K562 (cell line): ENCODE data around the gene MYBL2. TPM values are rescaled to one million over a fixed set of nuclear protein-coding genes. Genes with fewer than 3 reads are reported as not detected.
"Not testable (repeated sequence)": the region's sequence is repeated elsewhere in the genome, so short reads cannot be mapped to it uniquely, and the experiment has no call there.

Experiments used
- ATAC-seq: fragments of 200-7000 bp; cut with Tn5 transposase; 3 replicates; pipeline ENCODE4 v1.9.1; 2020; ENCODE audit warnings: moderate library complexity
- BruUV-seq: library from RNA; stranded (reverse); fragments of 400-500 nt; replicated peaks from 2 replicates; lab custom pipeline; 2021; lab: Mats Ljungman, UMichigan
- CTCF ChIA-PET: fragments of 300-600 bp; formaldehyde crosslinking; extraction: SDS; loops from one replicate; lab custom pipeline; 2021; ENCODE audit warnings: low intra/inter-chr PET ratio; lab: Yijun Ruan, JAX
- POLR2A ChIA-PET: fragments of 300-600, 350-650 bp; sonication (Branson Sonifier 250); formaldehyde crosslinking; extraction: SDS; loops from one replicate; lab custom pipeline; 2021; ENCODE audit warnings: antibody characterized with exemption, inconsistent platforms; lab: Yijun Ruan, JAX
- DNase-seq, 4 experiments: peaks; one replicate each; pipeline versions ENCODE4 v3.0.0 to v3.0.0-alpha.2; 2011 to 2018; ENCODE audit warnings: low spot score in 3 of 4, mixed read lengths in 3 of 4; ENCODE audit errors: extremely low read depth in 1 of 4
- FAIRE-seq: peaks from 2 replicates; lab custom pipeline; 2011; peaks lifted over from hg19 to GRCh38; lab: Jason Lieb, UNC
- H2AFZ ChIP-seq: 2 replicates; pipeline ENCODE4 v1.6.0; 2011; ENCODE audit warnings: low read depth, low read length, control low read depth, inconsistent platforms
- H3K27ac ChIP-seq: fragments of 200-600 bp; 3 replicates; pipeline ENCODE4 v1.8.0; 2011; ENCODE audit warnings: low read depth, mild to moderate bottlenecking, control low read depth, inconsistent platforms, low read length, moderate library complexity, mixed read lengths; ENCODE audit errors: extremely low read depth
- H3K27me3 ChIP-seq, 2 experiments: fragments of 300-600 bp in 1 of 2; 2 replicates in 1 of 2; 3 replicates in 1 of 2; pipeline versions ENCODE4 v1.6.0 to v1.8.0; 2011; ENCODE audit warnings: inconsistent platforms in 2 of 2, low read length in 2 of 2, mild to moderate bottlenecking in 1 of 2, mixed read lengths in 1 of 2, moderate library complexity in 1 of 2; ENCODE audit not compliant: control insufficient read depth in 2 of 2, insufficient read depth in 2 of 2
- H3K36me3 ChIP-seq: fragments of 300-600 bp; 3 replicates; pipeline ENCODE4 v1.8.0; 2011; ENCODE audit warnings: mild to moderate bottlenecking, low read length, inconsistent platforms; ENCODE audit not compliant: control insufficient read depth, insufficient read depth
- H3K4me1 ChIP-seq, 2 experiments: fragments of 200-600 bp in 1 of 2; replicated peaks in 1 of 2; 2 replicates in 1 of 2; 3 replicates in 1 of 2; pipeline versions ENCODE4 v1.5.1 to v1.8.0; 2011; ENCODE audit warnings: inconsistent platforms in 2 of 2, low read length in 2 of 2, mild to moderate bottlenecking in 1 of 2, mixed read lengths in 1 of 2, moderate library complexity in 1 of 2; ENCODE audit not compliant: control insufficient read depth in 2 of 2, insufficient read depth in 2 of 2
- H3K4me2 ChIP-seq: 2 replicates; pipeline ENCODE4 v1.6.1; 2011; ENCODE audit warnings: low read length, control low read depth, inconsistent platforms, mixed read lengths; ENCODE audit not compliant: insufficient read depth
- H3K4me3 ChIP-seq: fragments of 200-600 bp; sonication (generic), shearing (Covaris generic); 2 replicates; pipeline ENCODE4 v1.5.1; 2016; ENCODE audit warnings: control low read depth, inconsistent platforms
- H3K79me2 ChIP-seq: fragments of 200-600 bp; 3 replicates; pipeline ENCODE4 v1.8.0; 2011; ENCODE audit warnings: low read length, inconsistent platforms; ENCODE audit not compliant: control insufficient read depth, insufficient read depth
- H3K9ac ChIP-seq, 2 experiments: 2 replicates each; pipeline versions ENCODE4 v1.6.0 to v1.6.1; 2011; ENCODE audit warnings: low read depth in 2 of 2, low read length in 2 of 2, control low read depth in 1 of 2, inconsistent platforms in 1 of 2, mild to moderate bottlenecking in 1 of 2, mixed read lengths in 1 of 2; ENCODE audit not compliant: insufficient read depth in 1 of 2
- H3K9me1 ChIP-seq: one replicate; pipeline ENCODE4 v1.6.0; 2011; ENCODE audit warnings: inconsistent platforms, mild to moderate bottlenecking, low read length, moderate library complexity; ENCODE audit not compliant: control insufficient read depth, insufficient read depth
- H3K9me3 ChIP-seq: replicated peaks from 2 replicates; pipeline ENCODE4 v1.5.1; 2011; ENCODE audit warnings: low read depth, low read length, inconsistent platforms; ENCODE audit not compliant: control insufficient read depth, insufficient read depth
- H4K20me1 ChIP-seq: replicated peaks from 2 replicates; pipeline ENCODE4 v1.6.1; 2011; ENCODE audit warnings: low read length, inconsistent platforms, mixed read lengths; ENCODE audit not compliant: control insufficient read depth, insufficient read depth
- ETS2 ChIP-seq: IDR thresholded peaks from 2 replicates; pipeline ENCODE4 v1.6.1; 2016; ENCODE audit warnings: borderline replicate concordance, missing genetic modification characterization, mild to moderate bottlenecking, moderate library complexity, missing compliant biosample characterization; ENCODE audit not compliant: poor library complexity, severe bottlenecking
- FOXO4 ChIP-seq: fragments of 450-650 bp; formaldehyde crosslinking; IDR thresholded peaks from 2 replicates; pipeline ENCODE4 v1.4.0; 2020; ENCODE audit warnings: mild to moderate bottlenecking, moderate library complexity
- NBN ChIP-seq: fragments of 450-650 bp; IDR thresholded peaks from 2 replicates; pipeline ENCODE4 v1.6.1; 2016; ENCODE audit warnings: low read depth, mild to moderate bottlenecking
- SETDB1 ChIP-seq: IDR thresholded peaks from one replicate; pipeline ENCODE4 v1.6.1; 2012; ENCODE audit warnings: low read length, control low read depth, inconsistent platforms
- ZNF212 ChIP-seq: fragments of 450-650 bp; formaldehyde crosslinking; IDR thresholded peaks from 2 replicates; pipeline ENCODE4 v1.4.0; 2020; ENCODE audit warnings: mild to moderate bottlenecking
- WGBS: fragments of 100-300 bp; shearing (Covaris generic); methylation state at CpG from one replicate; pipeline ENCODE4 v1.1.6; 2016; ENCODE audit warnings: low coverage, mixed read lengths; ENCODE audit not compliant: insufficient coverage; ENCODE audit errors: missing lambda C conversion rate; 5-methylcytosine and 5-hydroxymethylcytosine counted together
- in situ Hi-C: fragments of 300-500 bp; cut with MboI; formaldehyde crosslinking; loops from 4 replicates; pipeline ENCODE4 v1.15.0; 2018; ENCODE audit warnings: inconsistent platforms, mixed read lengths
- intact Hi-C: fragments of 100-400 bp; cut with micrococcal nuclease; formaldehyde crosslinking; loops from 2 replicates; pipeline ENCODE4 v1.14.2; 2022
- polyA plus RNA-seq, 8 experiments: library from polyadenylated mRNA; depleted of rRNA in 4 of 8; stranded (reverse) in 5 of 8; unstranded in 3 of 8; fragments of >200 nt; fragmentation: Nextera tagmentation in 2 of 8; fragmentation: Illumina TruSeq in 1 of 8; extraction: Ambion mirVana in 2 of 8; extraction: Trizol in 1 of 8; gene quantifications; 2 replicates each; pipeline versions ENCODE4 v1.2.1 to v1.2.3, GENCODE V29; 2011 to 2014; ENCODE audit warnings: inconsistent platforms in 1 of 8, missing spikeins in 1 of 8
- total RNA-seq, 7 experiments: library from RNA; depleted of rRNA in 6 of 7; stranded (reverse); fragments of >200 nt in 6 of 7; fragmentation: Illumina TruSeq in 2 of 7; extraction: Trizol in 2 of 7; gene quantifications; 2 replicates each; pipeline versions ENCODE4 v1.2.1 to v1.2.3, GENCODE V29; 2011 to 2021; ENCODE audit warnings: low replicate concordance in 1 of 7
- TF ChIP-seq, protein P1 (sequence below): IDR thresholded peaks from 2 replicates; pipeline ENCODE4 v1.6.1; 2012; ENCODE audit warnings: low read depth, low read length, improper control_type of control experiment, borderline replicate concordance

Gene MYBL2
- total and polyA plus RNA-seq, 9 of the 15 experiments (the other 6 are each of a cell fraction or from before 2014, with no cell fraction given): 4.4 to 169 (median 52.5) TPM

DNA sequence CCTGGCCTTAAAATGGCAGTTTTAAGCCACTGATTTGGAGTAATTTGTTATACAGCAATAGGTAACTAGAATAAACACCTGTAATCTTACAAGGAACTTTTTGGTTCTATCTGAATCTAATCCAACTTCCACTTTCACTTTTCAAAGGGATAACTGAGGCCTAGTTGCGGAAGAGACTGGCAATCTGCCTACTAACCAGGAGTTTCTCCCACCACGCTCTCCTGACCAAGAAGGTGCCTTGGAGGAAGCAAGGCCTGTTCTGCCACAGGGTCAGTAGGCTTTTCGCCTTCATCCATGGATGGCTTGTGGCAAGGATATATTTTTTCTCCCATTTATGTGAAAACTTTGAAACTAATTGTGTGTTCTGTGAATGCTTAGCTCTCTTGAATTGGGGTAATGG, 12.9 kb upstream of the MYBL2 start:
- H3K36me3 ChIP-seq: no peaks in the 10 kb centered on the region
- H3K4me1 ChIP-seq: peaks cover 6 to 15% of the 10 kb centered on the region in 2 experiments; a peak in 3 of 5 replicates
- TF ChIP-seq SETDB1 (no peak), FOXO4 (CRISPR knock-in tag) (no peak), ETS2 (tag) (no peak), ZNF212 (no peak), NBN (no peak)
- TF ChIP-seq, protein P1, sequence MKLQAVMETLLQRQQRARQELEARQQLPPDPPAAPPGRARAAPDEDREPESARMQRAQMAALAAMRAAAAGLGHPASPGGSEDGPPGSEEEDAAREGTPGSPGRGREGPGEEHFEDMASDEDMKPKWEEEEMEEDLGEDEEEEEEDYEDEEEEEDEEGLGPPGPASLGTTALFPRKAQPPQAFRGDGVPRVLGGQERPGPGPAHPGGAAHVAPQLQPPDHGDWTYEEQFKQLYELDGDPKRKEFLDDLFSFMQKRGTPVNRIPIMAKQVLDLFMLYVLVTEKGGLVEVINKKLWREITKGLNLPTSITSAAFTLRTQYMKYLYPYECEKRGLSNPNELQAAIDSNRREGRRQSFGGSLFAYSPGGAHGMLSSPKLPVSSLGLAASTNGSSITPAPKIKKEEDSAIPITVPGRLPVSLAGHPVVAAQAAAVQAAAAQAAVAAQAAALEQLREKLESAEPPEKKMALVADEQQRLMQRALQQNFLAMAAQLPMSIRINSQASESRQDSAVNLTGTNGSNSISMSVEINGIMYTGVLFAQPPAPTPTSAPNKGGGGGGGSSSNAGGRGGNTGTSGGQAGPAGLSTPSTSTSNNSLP: no peak
- TF ChIP-seq, all 486 proteins: peak for 0
- no peak for ATAC-seq
- no peak overlapping the region for H2AFZ ChIP-seq
- H3K9me1 ChIP-seq: no peaks in the 10 kb centered on the region
- intact Hi-C loops: no loop called here
- CTCF ChIA-PET: no interaction called here
- H3K27me3 ChIP-seq: no peaks in the 10 kb centered on the region
- H3K4me3 ChIP-seq: no peak overlapping the region
- in situ Hi-C loops: no loop called here
- no peaks in the 10 kb centered on the region for H4K20me1 ChIP-seq
- H3K9me3 ChIP-seq: no peaks in the 10 kb centered on the region
- DNase-seq: no peak
- POLR2A ChIA-PET: no interaction called here
- peak overlapping the region in 1 of 2 experiments; percentile 62; a peak in 1 of 4 replicates for H3K9ac ChIP-seq
- H3K4me2 ChIP-seq: no peak overlapping the region
- no peak overlapping the region for H3K27ac ChIP-seq
- BruUV-seq: no TSS peak
- H3K79me2 ChIP-seq: peaks cover 14% of the 10 kb centered on the region; the same call in 2 of the 3 replicates
- no peak for FAIRE-seq
- 90% methylated on average over 3 of the region's 3 CpGs for WGBS

GRCh38 chr20:43655176-43655575, 11.7 kb upstream of the MYBL2 start:
- FAIRE-seq, H4K20me1 ChIP-seq, H3K4me2 ChIP-seq, BruUV-seq, CTCF ChIA-PET, H3K9me1 ChIP-seq, H2AFZ ChIP-seq, intact Hi-C loops, H3K27me3 ChIP-seq, H3K36me3 ChIP-seq, ATAC-seq, H3K4me3 ChIP-seq, DNase-seq, H3K9me3 ChIP-seq, in situ Hi-C loops, POLR2A ChIA-PET, H3K27ac ChIP-seq, H3K9ac ChIP-seq: not testable (repeated sequence)
- WGBS: 81% methylated on average over 4 of the region's 6 CpGs
- Histone ChIP-seq H3K4me1 (peaks cover 6 to 16% of the 10 kb centered on the region in 2 experiments; a peak in 3 of 5 replicates), H3K79me2 (peaks cover 14% of the 10 kb centered on the region; the same call in 2 of the 3 replicates)
